Spleen (tissue), 11 donors: ENCODE data around the gene CYP27C1. TPM values are rescaled to one million over a fixed set of nuclear protein-coding genes. Genes with fewer than 3 reads are reported as not detected.
"Not testable (repeated sequence)": the region's sequence is repeated elsewhere in the genome, so short reads cannot be mapped to it uniquely, and the experiment has no call there.

Experiments
- DNase-seq: peaks from one replicate; pipeline ENCODE4 v3.0.0-alpha.2; 2020
- H3K27ac ChIP-seq, 8 donors: fragments of 200-600 bp; sonication (generic) in 7 of 8; 1 replicate in 4 of 8; 2 replicates in 4 of 8; pipeline versions ENCODE4 v1.5.0 to v1.8.0; 2016 to 2021; ENCODE audit warnings: inconsistent platforms in 4 of 8, mild to moderate bottlenecking in 4 of 8, moderate library complexity in 1 of 8
- H3K27me3 ChIP-seq, 7 donors: fragments of 200-600 bp; sonication (generic) in 6 of 7; replicated peaks in 1 of 7; 1 replicate in 4 of 7; 2 replicates in 3 of 7; pipeline versions ENCODE4 v1.5.0 to v1.8.0; 2016 to 2021; ENCODE audit warnings: inconsistent platforms in 3 of 7, mild to moderate bottlenecking in 1 of 7
- H3K36me3 ChIP-seq, 6 donors: fragments of 200-600 bp; sonication (generic) in 5 of 6; 1 replicate in 4 of 6; 2 replicates in 2 of 6; pipeline versions ENCODE4 v1.5.0 to v1.8.0; 2016 to 2021; ENCODE audit warnings: inconsistent platforms in 2 of 6
- H3K4me1 ChIP-seq, 6 donors: fragments of 200-600 bp; sonication (generic) in 5 of 6; 1 replicate in 3 of 6; 2 replicates in 3 of 6; pipeline versions ENCODE4 v1.5.0 to v1.8.0; 2016 to 2021; ENCODE audit warnings: inconsistent platforms in 3 of 6
- H3K4me3 ChIP-seq, 8 donors: fragments of 200-600 bp; sonication (generic) in 7 of 8; 1 replicate in 4 of 8; 2 replicates in 4 of 8; pipeline versions ENCODE4 v1.5.0 to v1.8.0; 2016 to 2021; ENCODE audit warnings: inconsistent platforms in 4 of 8, mild to moderate bottlenecking in 4 of 8, moderate library complexity in 2 of 8
- H3K9me3 ChIP-seq, 8 donors: fragments of 200-600 bp; sonication (generic) in 7 of 8; 1 replicate in 4 of 8; 2 replicates in 4 of 8; pipeline versions ENCODE4 v1.5.0 to v1.8.0; 2016 to 2021; ENCODE audit warnings: inconsistent platforms in 4 of 8
- CTCF ChIP-seq, 11 experiments: fragments of 200-600 bp in 7 of 11; fragments of 450-650 bp in 4 of 11; sonication (generic) in 4 of 11; IDR thresholded peaks in 8 of 11; conservative IDR thresholded peaks in 3 of 11; 1 replicate in 7 of 11; 2 replicates in 4 of 11; pipeline versions ENCODE4 v1.4.0 to v1.8.0; 2016 to 2021; ENCODE audit warnings: antibody characterized with exemption in 11 of 11, inconsistent platforms in 4 of 11, mild to moderate bottlenecking in 1 of 11
- POLR2A ChIP-seq, 3 donors: fragments of 450-650 bp; IDR thresholded peaks; one replicate each; pipeline ENCODE4 v1.5.1; 2017; ENCODE audit warnings: antibody characterized with exemption in 3 of 3, mild to moderate bottlenecking in 1 of 3
- POLR2AphosphoS5 ChIP-seq, 3 donors: sonication (generic); formaldehyde crosslinking; IDR thresholded peaks; one replicate each; pipeline ENCODE4 v1.5.1; 2017; ENCODE audit warnings: antibody characterized with exemption in 3 of 3
- WGBS, 5 donors: extraction: QIAGEN DNeasy Blood & Tissue Kit in 3 of 5; methylation state at CpG; one replicate each; pipeline versions ENCODE4 v1.1.5 to v1.1.7; 2013 to 2018; 5-methylcytosine and 5-hydroxymethylcytosine counted together
- intact Hi-C: fragments of 100-400 bp; cut with DNase I; formaldehyde crosslinking; loops from one replicate; pipeline ENCODE4 v1.15.0; 2023; ENCODE audit warnings: low total_unique reads
- polyA plus RNA-seq, 3 donors: library from polyadenylated mRNA; stranded (reverse); fragments of 200-250 nt; gene quantifications; one replicate each; pipeline ENCODE4 v1.2.1, GENCODE V29; 2013
- total RNA-seq, 7 donors: library from RNA; depleted of rRNA in 3 of 7; stranded (reverse); fragments of >200 nt in 3 of 7; fragmentation: NEBNext Ultra II Directional in 4 of 7; extraction: Animal tissue kit (Norgen Biotek cat#: 25700) in 4 of 7; gene quantifications; one replicate each; pipeline versions ENCODE4 v1.1.0 to v1.2.1, GENCODE V29; 2016 to 2021
- donor health status: healthy with polysubstance abuse.
- donor health status: DM: no; HTN: no; CAD: no; lungs with moderate emphysema.
- donor health status: DM: no; HTN: no; CAD: no.
- donor health status: Bipolar disorder and iron deficiency.
- donor health status: healthy.
- donor health status: DM: no; HTN: no; CAD: no.
- donor health status: DM: yes; HTN: yes; CAD: no.

The CYP27C1 gene
- total and polyA plus RNA-seq, 10 donors = 0.07 to 0.36 (median 0.21) TPM; not detected in 2

- 38 to 59% (median 42%) methylated on average over 10 of the region's 10 CpGs for WGBS, 5 donors
- Histone ChIP-seq H3K27ac (no peak overlapping the region), H3K9me3 (peaks cover 0 to 20% (median 10%) of the 10 kb centered on the region in 8 donors), H3K27me3 (peaks cover 0 to 57% (median 0%) of the 10 kb centered on the region in 7 donors), H3K4me1 (peaks cover 0 to 6% (median 0%) of the 10 kb centered on the region in 6 donors), H3K4me3 (no peak overlapping the region), H3K36me3 (no peaks in the 10 kb centered on the region)
- peak; percentile 42 for DNase-seq
- no peak for TF ChIP-seq CTCF (IDR thresholded peaks at IDR 0.05 in 8 of 11, conservative IDR thresholded peaks at IDR 0.05 in 3 of 11)
- TF ChIP-seq POLR2AphosphoS5 (IDR thresholded peaks at IDR 0.05) = no peak
- TF ChIP-seq POLR2A (IDR thresholded peaks at IDR 0.05) = no peak
- intact Hi-C loops = no loop called here
Observed at GRCh38 chr2:127226520-127227263, 6.6 kb upstream of the CYP27C1 start.

GRCh38 chr2:127226132-127226519 is 6.0 kb upstream of the CYP27C1 start:
- intact Hi-C loops = no loop called here
- 62 to 81% (median 69%) methylated on average over 9 of the region's 9 CpGs for WGBS, 5 donors
- peaks cover 0 to 63% (median 5%) of the 10 kb centered on the region in 7 donors for H3K27me3 ChIP-seq
- H3K4me1 ChIP-seq = peaks cover 0 to 6% (median 0%) of the 10 kb centered on the region in 6 donors
- H3K36me3 ChIP-seq = no peaks in the 10 kb centered on the region
- DNase-seq = peak; percentile 62
- H3K4me3 ChIP-seq = no peak overlapping the region
- TF ChIP-seq POLR2AphosphoS5 (IDR thresholded peaks at IDR 0.05) (no peak), CTCF (IDR thresholded peaks at IDR 0.05 in 8 of 11, conservative IDR thresholded peaks at IDR 0.05 in 3 of 11) (no peak), POLR2A (IDR thresholded peaks at IDR 0.05) (no peak)
- no peak overlapping the region for H3K27ac ChIP-seq
- peaks cover 0 to 20% (median 10%) of the 10 kb centered on the region in 8 donors for H3K9me3 ChIP-seq

- peaks cover 0 to 12% (median 6%) of the 10 kb centered on the region in 6 donors for H3K4me1 ChIP-seq
- no peak for DNase-seq
- no peak overlapping the region for H3K4me3 ChIP-seq
- no peaks in the 10 kb centered on the region for H3K36me3 ChIP-seq
- 76 to 84% (median 78%) methylated on average over 12 of the region's 12 CpGs for WGBS, 5 donors
- intact Hi-C loops = no loop called here
- H3K9me3 ChIP-seq = peaks cover 0 to 20% (median 10%) of the 10 kb centered on the region in 8 donors
- peaks cover 0 to 70% (median 12%) of the 10 kb centered on the region in 7 donors for H3K27me3 ChIP-seq
- H3K27ac ChIP-seq = no peak overlapping the region
- no peak for TF ChIP-seq POLR2AphosphoS5 (IDR thresholded peaks at IDR 0.05)
- TF ChIP-seq CTCF (IDR thresholded peaks at IDR 0.05 in 8 of 11, conservative IDR thresholded peaks at IDR 0.05 in 3 of 11) = no peak
- no peak for TF ChIP-seq POLR2A (IDR thresholded peaks at IDR 0.05)
Observed at GRCh38 chr2:127225186-127225960, 5.3 kb upstream of the CYP27C1 start.

- intact Hi-C loops, H3K36me3 ChIP-seq, DNase-seq, H3K27ac ChIP-seq, H3K4me3 ChIP-seq: not testable (repeated sequence)
- H3K4me1 ChIP-seq = peaks cover 2 to 24% (median 17%) of the 10 kb centered on the region in 6 donors
- WGBS, 5 donors = 76 to 86% (median 82%) methylated on average over 5 of the region's 5 CpGs
- peaks cover 0 to 20% (median 10%) of the 10 kb centered on the region in 8 donors for H3K9me3 ChIP-seq
- peaks cover 4 to 83% (median 22%) of the 10 kb centered on the region in 7 donors for H3K27me3 ChIP-seq
Observed at GRCh38 chr2:127224135-127224534, 4.0 kb upstream of the CYP27C1 start.
